Mesenchymal stem cell (in vitro differentiated cells and primary cell): ENCODE results near the gene C16orf92.

Experiments used
- DNase-seq: peaks from one replicate; pipeline ENCODE4 v3.0.0-alpha.2; 2013
- H2AFZ ChIP-seq: one replicate; pipeline ENCODE4 v1.6.1; 2013; ENCODE audit warnings: low read depth, mild to moderate bottlenecking, control low read depth, inconsistent platforms, low read length, moderate library complexity
- H2AK5ac ChIP-seq: 2 replicates; pipeline ENCODE4 v1.6.1; 2013; ENCODE audit warnings: low read length, moderate library complexity, mild to moderate bottlenecking, inconsistent platforms; ENCODE audit not compliant: severe bottlenecking
- H2BK120ac ChIP-seq: one replicate; pipeline ENCODE4 v1.6.1; 2013; ENCODE audit warnings: low read depth, mild to moderate bottlenecking, inconsistent platforms, low read length, moderate library complexity
- H2BK12ac ChIP-seq, 2 experiments: one replicate each; pipeline ENCODE4 v1.6.1; 2013; ENCODE audit warnings: inconsistent platforms in 2 of 2, low read length in 2 of 2, mild to moderate bottlenecking in 2 of 2, moderate library complexity in 2 of 2, control low read depth in 1 of 2
- H2BK15ac ChIP-seq: one replicate; pipeline ENCODE4 v1.6.1; 2013; ENCODE audit warnings: mild to moderate bottlenecking, low read depth, inconsistent platforms; ENCODE audit not compliant: poor library complexity, severe bottlenecking
- H2BK5ac ChIP-seq: 2 replicates; pipeline ENCODE4 v1.6.1; 2013; ENCODE audit warnings: low read depth, mild to moderate bottlenecking, low read length, control low read depth, inconsistent platforms; ENCODE audit not compliant: poor library complexity, severe bottlenecking
- H3K14ac ChIP-seq, 2 experiments: one replicate each; pipeline ENCODE4 v1.6.1; 2013; ENCODE audit warnings: inconsistent platforms in 2 of 2, low read length in 2 of 2, control low read depth in 1 of 2, mild to moderate bottlenecking in 1 of 2, moderate library complexity in 1 of 2
- H3K18ac ChIP-seq, 2 experiments: one replicate each; pipeline ENCODE4 v1.6.1; 2013; ENCODE audit warnings: inconsistent platforms in 2 of 2, low read length in 2 of 2, control low read depth in 1 of 2, low read depth in 1 of 2, mild to moderate bottlenecking in 1 of 2
- H3K23ac ChIP-seq, 2 experiments: one replicate each; pipeline ENCODE4 v1.6.1; 2013; ENCODE audit warnings: inconsistent platforms in 2 of 2, low read length in 2 of 2, mild to moderate bottlenecking in 2 of 2, moderate library complexity in 2 of 2, control low read depth in 1 of 2
- H3K27ac ChIP-seq: 2 replicates; pipeline ENCODE4 v1.5.1; 2013; ENCODE audit warnings: mild to moderate bottlenecking, moderate library complexity, low read length, control low read depth, inconsistent platforms; ENCODE audit not compliant: poor library complexity, severe bottlenecking
- H3K27me3 ChIP-seq, 2 experiments: 2 replicates each; pipeline versions ENCODE4 v1.6.1 to v1.7.0; 2013; ENCODE audit warnings: low read length in 2 of 2, mild to moderate bottlenecking in 2 of 2, moderate library complexity in 2 of 2, control low read depth in 1 of 2, inconsistent platforms in 1 of 2; ENCODE audit not compliant: control insufficient read depth in 1 of 2, insufficient read depth in 1 of 2
- H3K36me3 ChIP-seq, 2 experiments: 2 replicates each; pipeline versions ENCODE4 v1.6.1 to v1.7.0; 2013; ENCODE audit warnings: low read length in 2 of 2, control low read depth in 1 of 2, inconsistent platforms in 1 of 2, low read depth in 1 of 2, mild to moderate bottlenecking in 1 of 2; ENCODE audit not compliant: insufficient read depth in 2 of 2, control insufficient read depth in 1 of 2
- H3K4ac ChIP-seq, 2 experiments: one replicate each; pipeline ENCODE4 v1.6.1; 2013; ENCODE audit warnings: inconsistent platforms in 2 of 2, low read length in 2 of 2, mild to moderate bottlenecking in 2 of 2, moderate library complexity in 2 of 2, control low read depth in 1 of 2, low read depth in 1 of 2
- H3K4me1 ChIP-seq: 2 replicates; pipeline ENCODE4 v1.6.1; 2013; ENCODE audit warnings: low read depth, low read length, control low read depth; ENCODE audit not compliant: control insufficient read depth, insufficient read depth
- H3K4me2 ChIP-seq: 2 replicates; pipeline ENCODE4 v1.6.1; 2013; ENCODE audit warnings: low read length, mild to moderate bottlenecking, inconsistent platforms; ENCODE audit not compliant: poor library complexity, severe bottlenecking
- H3K4me3 ChIP-seq, 2 experiments: 2 replicates each; pipeline versions ENCODE4 v1.5.1 to v1.7.0; 2013; ENCODE audit warnings: low read length in 2 of 2, mild to moderate bottlenecking in 2 of 2, control low read depth in 1 of 2, low read depth in 1 of 2; ENCODE audit not compliant: insufficient read depth in 1 of 2
- H3K79me1 ChIP-seq: replicated peaks from 2 replicates; pipeline ENCODE4 v1.6.1; 2013; ENCODE audit warnings: mild to moderate bottlenecking, control low read depth, low read length, inconsistent platforms; ENCODE audit not compliant: poor library complexity, severe bottlenecking
- H3K9ac ChIP-seq: 2 replicates; pipeline ENCODE4 v1.7.0; 2013; ENCODE audit warnings: mild to moderate bottlenecking, low read length, moderate library complexity
- H3K9me3 ChIP-seq: 2 replicates; pipeline ENCODE4 v1.7.0; 2013; ENCODE audit warnings: mild to moderate bottlenecking, low read length; ENCODE audit not compliant: control insufficient read depth
- H4K8ac ChIP-seq: one replicate; pipeline ENCODE4 v1.6.1; 2013; ENCODE audit warnings: inconsistent platforms, mild to moderate bottlenecking, low read length, moderate library complexity
- H4K91ac ChIP-seq: one replicate; pipeline ENCODE4 v1.6.1; 2013; ENCODE audit warnings: mild to moderate bottlenecking, low read length, inconsistent platforms
- WGBS: methylation state at CpG from one replicate; pipeline ENCODE4 v1.1.7; 2013; ENCODE audit warnings: mixed read lengths; 5-methylcytosine and 5-hydroxymethylcytosine counted together

The C16orf92 gene

GRCh38 chr16:30068750-30069610 lies 46.0 kb downstream of the C16orf92 start:
- Histone ChIP-seq H2BK120ac (no peak overlapping the region), H3K27me3 (no peaks in the 10 kb centered on the region), H2BK15ac (no peak overlapping the region), H3K4me2 (no peak overlapping the region), H3K14ac (no peak overlapping the region), H3K9ac (peak overlapping the region; percentile 100), H3K23ac (peak overlapping the region in 1 of 2 experiments; percentile 40), H3K18ac (no peak overlapping the region), H3K4me1 (peaks cover 30% of the 10 kb centered on the region), H2BK12ac (no peak overlapping the region), H3K9me3 (no peaks in the 10 kb centered on the region), H3K36me3 (peaks cover 64 to 68% of the 10 kb centered on the region in 2 experiments), H4K91ac (no peak overlapping the region), H4K8ac (peak overlapping the region; percentile 5), H3K4ac (no peak overlapping the region), H2AK5ac (no peak overlapping the region), H2AFZ (no peak overlapping the region), H2BK5ac (no peak overlapping the region), H3K27ac (no peak overlapping the region), H3K79me1 (peaks cover 10% of the 10 kb centered on the region), H3K4me3 (peak overlapping the region in 1 of 2 experiments; percentile 98)
- peak; percentile 59 for DNase-seq
- WGBS, result 97% methylated on average over 17 of the region's 17 CpGs

- H3K9me3 ChIP-seq, result no peaks in the 10 kb centered on the region
- H2AFZ ChIP-seq, result no peak overlapping the region
- H4K8ac ChIP-seq, result no peak overlapping the region
- H2BK5ac ChIP-seq, result no peak overlapping the region
- no peak overlapping the region for H3K23ac ChIP-seq
- 94% methylated on average over 26 of the region's 31 CpGs for WGBS
- H4K91ac ChIP-seq, result no peak overlapping the region
- H3K9ac ChIP-seq, result peak overlapping the region; percentile 100
- H3K18ac ChIP-seq, result no peak overlapping the region
- no peak overlapping the region for H2BK15ac ChIP-seq
- no peak overlapping the region for H3K4me2 ChIP-seq
- peaks cover 10% of the 10 kb centered on the region for H3K79me1 ChIP-seq
- H2BK120ac ChIP-seq, result no peak overlapping the region
- peaks cover 64 to 68% of the 10 kb centered on the region in 2 experiments for H3K36me3 ChIP-seq
- no peaks in the 10 kb centered on the region for H3K27me3 ChIP-seq
- H2BK12ac ChIP-seq, result no peak overlapping the region
- H3K4me3 ChIP-seq, result peak overlapping the region in 1 of 2 experiments; percentile 63
- no peak overlapping the region for H2AK5ac ChIP-seq
- H3K4ac ChIP-seq, result no peak overlapping the region
- H3K4me1 ChIP-seq, result peaks cover 28% of the 10 kb centered on the region
- no peak overlapping the region for H3K14ac ChIP-seq
- no peak for DNase-seq
- H3K27ac ChIP-seq, result no peak overlapping the region
Measured at GRCh38 chr16:30069611-30070462, 46.8 kb downstream of the C16orf92 start.

- peaks cover 31% of the 10 kb centered on the region for H3K4me1 ChIP-seq
- H3K79me1 ChIP-seq, result peaks cover 10% of the 10 kb centered on the region
- peak overlapping the region in 1 of 2 experiments; percentile 63 for H3K4me3 ChIP-seq
- H2AK5ac ChIP-seq, result no peak overlapping the region
- DNase-seq, result no peak
- H3K4ac ChIP-seq, result no peak overlapping the region
- no peak overlapping the region for H4K8ac ChIP-seq
- no peaks in the 10 kb centered on the region for H3K9me3 ChIP-seq
- H4K91ac ChIP-seq, result no peak overlapping the region
- H3K27me3 ChIP-seq, result no peaks in the 10 kb centered on the region
- H3K18ac ChIP-seq, result no peak overlapping the region
- no peak overlapping the region for H2AFZ ChIP-seq
- H3K36me3 ChIP-seq, result peaks cover 64 to 68% of the 10 kb centered on the region in 2 experiments
- no peak overlapping the region for H3K4me2 ChIP-seq
- no peak overlapping the region for H2BK12ac ChIP-seq
- H3K23ac ChIP-seq, result no peak overlapping the region
- no peak overlapping the region for H3K27ac ChIP-seq
- H3K14ac ChIP-seq, result no peak overlapping the region
- no peak overlapping the region for H2BK120ac ChIP-seq
- no peak overlapping the region for H2BK5ac ChIP-seq
- no peak overlapping the region for H2BK15ac ChIP-seq
- peak overlapping the region; percentile 100 for H3K9ac ChIP-seq
Measured at GRCh38 chr16:30070490-30070889, 47.5 kb downstream of the C16orf92 start.
